Lower leg skin (tissue), 3 donors: ENCODE measurements around the gene OR52A5.

ENCODE experiments used
- POLR2A ChIP-seq, 2 donors: fragments of 450-650 bp; IDR thresholded peaks; one replicate each; pipeline ENCODE4 v1.6.1; 2016 to 2017; ENCODE audit warnings: antibody characterized with exemption in 2 of 2, mild to moderate bottlenecking in 1 of 2, moderate library complexity in 1 of 2
- TF ChIP-seq, protein P1 (sequence below), 3 donors: fragments of 450-650 bp; IDR thresholded peaks; one replicate each; pipeline ENCODE4 v1.5.1; 2016; ENCODE audit warnings: antibody characterized with exemption in 3 of 3, mild to moderate bottlenecking in 3 of 3, moderate library complexity in 2 of 3

- TF ChIP-seq, protein P1, sequence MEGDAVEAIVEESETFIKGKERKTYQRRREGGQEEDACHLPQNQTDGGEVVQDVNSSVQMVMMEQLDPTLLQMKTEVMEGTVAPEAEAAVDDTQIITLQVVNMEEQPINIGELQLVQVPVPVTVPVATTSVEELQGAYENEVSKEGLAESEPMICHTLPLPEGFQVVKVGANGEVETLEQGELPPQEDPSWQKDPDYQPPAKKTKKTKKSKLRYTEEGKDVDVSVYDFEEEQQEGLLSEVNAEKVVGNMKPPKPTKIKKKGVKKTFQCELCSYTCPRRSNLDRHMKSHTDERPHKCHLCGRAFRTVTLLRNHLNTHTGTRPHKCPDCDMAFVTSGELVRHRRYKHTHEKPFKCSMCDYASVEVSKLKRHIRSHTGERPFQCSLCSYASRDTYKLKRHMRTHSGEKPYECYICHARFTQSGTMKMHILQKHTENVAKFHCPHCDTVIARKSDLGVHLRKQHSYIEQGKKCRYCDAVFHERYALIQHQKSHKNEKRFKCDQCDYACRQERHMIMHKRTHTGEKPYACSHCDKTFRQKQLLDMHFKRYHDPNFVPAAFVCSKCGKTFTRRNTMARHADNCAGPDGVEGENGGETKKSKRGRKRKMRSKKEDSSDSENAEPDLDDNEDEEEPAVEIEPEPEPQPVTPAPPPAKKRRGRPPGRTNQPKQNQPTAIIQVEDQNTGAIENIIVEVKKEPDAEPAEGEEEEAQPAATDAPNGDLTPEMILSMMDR (IDR thresholded peaks at IDR 0.05), result no peak
- no peak for TF ChIP-seq POLR2A (IDR thresholded peaks at IDR 0.05)
Measured at GRCh38 chr11:5092821-5093585, 45.2 kb downstream of the OR52A5 start.
